GM10266 (cell line): ENCODE data around the gene CEP128.

ENCODE experiments used
- DNase-seq: peaks from one replicate; pipeline ENCODE4 v3.0.0; 2012; ENCODE audit errors: extremely low spot score
- CTCF ChIP-seq: IDR thresholded peaks from 2 replicates; pipeline ENCODE4 v1.5.1; 2012; ENCODE audit warnings: mild to moderate bottlenecking, low read depth; ENCODE audit not compliant: control insufficient read depth, insufficient read depth; ENCODE audit errors: missing control alignments

Gene CEP128

DNA sequence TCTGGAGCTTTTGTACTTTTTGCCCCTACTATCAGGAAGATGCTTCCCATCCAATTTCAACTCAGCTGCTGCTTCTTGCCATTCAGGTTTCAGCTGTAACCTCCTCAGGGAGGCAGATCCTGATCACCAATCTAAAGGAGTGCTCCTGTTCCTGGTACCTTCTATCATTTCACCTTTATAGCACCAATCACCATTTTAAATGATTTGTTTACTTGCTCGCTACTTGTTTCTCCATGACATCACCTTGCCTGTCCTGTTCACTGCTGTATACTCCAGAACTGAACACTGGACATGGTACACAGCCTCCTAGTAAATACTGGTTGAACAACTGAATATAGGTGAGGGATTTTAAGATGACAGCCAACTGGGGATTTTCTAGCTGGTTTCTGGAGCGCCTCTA is 443.0 kb downstream of the CEP128 start:
- no peak for DNase-seq
- no peak for TF ChIP-seq CTCF

DNA sequence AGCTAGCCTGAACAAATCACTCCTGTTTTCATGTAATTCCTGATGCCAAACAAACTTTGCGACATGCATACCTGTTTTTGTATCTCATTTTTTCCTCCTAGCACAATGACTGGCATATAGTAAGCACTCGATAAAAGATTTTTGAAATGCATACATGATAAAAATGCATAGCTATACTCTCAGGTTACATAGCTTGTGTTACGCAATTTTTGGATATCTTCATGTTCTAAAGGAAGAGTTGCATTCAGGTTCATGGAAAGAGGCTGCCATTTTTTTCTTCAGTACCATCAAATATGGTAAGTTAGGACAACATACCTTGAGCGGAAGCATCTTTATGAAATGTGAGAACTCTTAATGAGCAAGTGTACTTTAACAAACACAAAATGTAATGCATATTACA is 445.4 kb downstream of the CEP128 start:
- TF ChIP-seq CTCF = no peak
- no peak for DNase-seq

DNA sequence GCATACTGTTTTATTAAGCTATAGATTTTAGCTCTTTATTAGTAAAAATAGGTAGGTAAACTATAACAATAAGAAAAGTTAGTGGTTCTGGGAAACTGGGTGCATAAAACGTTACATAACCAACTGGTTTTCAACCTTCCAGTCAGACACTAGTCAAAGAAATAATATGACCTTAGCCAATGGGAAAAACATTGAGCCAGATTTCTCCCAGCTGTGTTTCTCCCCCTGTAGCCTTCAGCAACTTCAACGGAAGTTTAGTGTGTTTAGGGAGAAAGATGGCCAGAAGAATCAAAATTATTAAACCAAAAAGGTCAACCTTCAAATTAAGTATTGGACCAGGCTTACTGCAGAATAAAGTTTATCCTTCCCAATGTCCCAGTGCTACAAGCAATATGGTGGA is 446.8 kb downstream of the CEP128 start:
- DNase-seq = no peak
- TF ChIP-seq CTCF = no peak

DNA sequence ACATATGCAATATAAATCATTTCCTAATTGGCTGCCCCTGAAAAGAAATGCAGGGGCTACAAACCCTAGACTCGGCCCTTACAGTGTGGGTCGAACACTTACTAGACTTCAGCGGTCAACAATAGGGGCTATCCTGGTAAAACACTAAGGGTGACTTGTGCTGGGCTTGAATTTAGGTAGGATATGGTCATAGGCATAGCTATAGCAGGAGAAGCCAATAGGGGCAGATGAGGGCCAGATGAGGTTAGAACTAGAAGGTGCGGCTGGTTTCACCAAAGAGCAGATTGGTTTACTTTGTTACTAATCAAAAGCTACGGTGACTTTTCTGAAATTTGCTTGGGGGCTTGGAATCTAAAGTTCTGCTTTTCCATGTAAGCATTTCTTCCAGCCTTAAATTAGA is 447.9 kb downstream of the CEP128 start:
- no peak for TF ChIP-seq CTCF
- no peak for DNase-seq

- no peak for DNase-seq
- TF ChIP-seq CTCF = no peak
Observed at GRCh38 chr14:80491650-80492049, 449.9 kb downstream of the CEP128 start.

- DNase-seq = no peak
Observed at GRCh38 chr14:80491131-80491530, 450.4 kb downstream of the CEP128 start.

GRCh38 chr14:80489513-80489912 is 452.0 kb downstream of the CEP128 start:
- no peak for DNase-seq
- TF ChIP-seq CTCF = no peak

More at GRCh38 chr14:80491131-80491530, 450.4 kb downstream of the CEP128 start:
- no peak for TF ChIP-seq CTCF
